Esophagus squamous epithelium (tissue), 5 donors: ENCODE results near the gene MBD3. TPM values are rescaled to one million over a fixed set of nuclear protein-coding genes. Genes with fewer than 3 reads are reported as not detected.

Experiments
- DNase-seq: peaks from one replicate; lab custom pipeline; 2025; lab: John Stamatoyannopoulos, UW
- H3K27ac ChIP-seq, 4 donors: fragments of 200-600 bp; sonication (generic); one replicate each; pipeline ENCODE4 v1.5.1; 2016 to 2019; ENCODE audit warnings: mild to moderate bottlenecking in 1 of 4
- H3K27me3 ChIP-seq, 4 donors: fragments of 200-600 bp; sonication (generic); 1 replicate in 3 of 4; 2 replicates in 1 of 4; pipeline versions ENCODE4 v1.5.1 to v1.6.0; 2017 to 2021; ENCODE audit warnings: antibody characterized with exemption in 1 of 4
- H3K36me3 ChIP-seq, 3 donors: fragments of 200-600 bp; sonication (generic); one replicate each; pipeline ENCODE4 v1.5.1; 2016 to 2019
- H3K4me1 ChIP-seq, 3 donors: fragments of 200-600 bp; sonication (generic); one replicate each; pipeline ENCODE4 v1.5.1; 2017 to 2019
- H3K4me3 ChIP-seq, 4 donors: fragments of 200-600 bp; sonication (generic); 1 replicate in 3 of 4; 2 replicates in 1 of 4; pipeline ENCODE4 v1.5.1; 2016 to 2019; ENCODE audit warnings: mild to moderate bottlenecking in 2 of 4, moderate library complexity in 1 of 4
- H3K9me3 ChIP-seq, 3 donors: fragments of 200-600 bp; sonication (generic); one replicate each; pipeline ENCODE4 v1.5.1; 2016 to 2019
- POLR2A ChIP-seq, 4 donors: fragments of 450-650 bp; IDR thresholded peaks; one replicate each; pipeline ENCODE4 v1.6.1; 2017; ENCODE audit warnings: antibody characterized with exemption in 4 of 4, mild to moderate bottlenecking in 4 of 4, moderate library complexity in 3 of 4
- WGBS, 2 donors: methylation state at CpG; one replicate each; pipeline ENCODE4 v1.1.5; 2018; 5-methylcytosine and 5-hydroxymethylcytosine counted together
- intact Hi-C: fragments of 100-400 bp; cut with DNase I; formaldehyde crosslinking; loops from one replicate; pipeline ENCODE4 v1.15.0; 2022
- total RNA-seq, 4 donors: library from RNA; depleted of rRNA; stranded (reverse); fragments of >200 nt; gene quantifications; one replicate each; pipeline ENCODE4 v1.1.0, GENCODE V29; 2016
- TF ChIP-seq, protein P1 (sequence below), 6 experiments: fragments of 450-650 bp in 4 of 6; fragments of 200-600 bp in 2 of 6; sonication (generic) in 2 of 6; IDR thresholded peaks; one replicate each; pipeline ENCODE4 v1.5.1; 2016 to 2019; ENCODE audit warnings: antibody characterized with exemption in 6 of 6, mild to moderate bottlenecking in 4 of 6, moderate library complexity in 4 of 6
- donor health status: DM: yes; HTN: yes; CAD: no.

Gene MBD3
- total RNA-seq, 4 donors from 2014 or later, result 74.8 to 87.9 (median 84.3) TPM

DNA sequence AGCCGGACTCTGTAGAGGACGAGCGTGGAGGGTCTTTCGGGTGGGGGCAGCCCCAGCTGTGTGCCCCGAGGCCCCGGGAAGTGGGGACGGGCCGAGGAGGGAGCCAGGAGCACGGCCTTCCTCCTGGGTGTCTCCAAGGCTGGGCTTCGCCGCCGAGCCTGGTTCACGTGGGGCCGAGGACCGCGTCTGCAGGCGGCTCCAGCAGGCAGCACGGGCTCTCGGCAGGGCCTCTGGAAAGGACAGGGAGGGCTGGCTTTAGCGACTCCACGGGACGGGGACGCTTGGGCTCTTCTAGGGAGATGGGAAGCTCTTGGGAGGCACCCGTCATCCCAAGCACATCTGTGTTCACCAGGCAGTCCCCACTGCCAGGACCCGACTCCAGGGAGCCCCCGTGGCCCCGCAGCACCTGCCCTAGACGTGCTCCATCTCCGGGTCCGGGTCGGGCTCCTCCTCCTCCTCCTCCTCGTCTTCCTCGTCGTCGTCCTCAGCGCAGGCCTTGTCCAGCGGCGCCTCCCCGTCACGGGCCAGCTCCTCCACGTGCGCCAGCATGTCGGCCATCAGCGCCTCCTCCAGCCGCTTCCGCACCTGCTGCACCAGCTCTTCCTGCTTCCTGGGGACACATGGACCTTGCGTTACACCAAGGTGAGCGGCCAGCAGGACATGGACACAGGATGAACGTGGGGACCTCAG, 14.6 kb downstream of the MBD3 start:
- TF ChIP-seq POLR2A (IDR thresholded peaks at IDR 0.05), result no peak
- TF ChIP-seq, protein P1, sequence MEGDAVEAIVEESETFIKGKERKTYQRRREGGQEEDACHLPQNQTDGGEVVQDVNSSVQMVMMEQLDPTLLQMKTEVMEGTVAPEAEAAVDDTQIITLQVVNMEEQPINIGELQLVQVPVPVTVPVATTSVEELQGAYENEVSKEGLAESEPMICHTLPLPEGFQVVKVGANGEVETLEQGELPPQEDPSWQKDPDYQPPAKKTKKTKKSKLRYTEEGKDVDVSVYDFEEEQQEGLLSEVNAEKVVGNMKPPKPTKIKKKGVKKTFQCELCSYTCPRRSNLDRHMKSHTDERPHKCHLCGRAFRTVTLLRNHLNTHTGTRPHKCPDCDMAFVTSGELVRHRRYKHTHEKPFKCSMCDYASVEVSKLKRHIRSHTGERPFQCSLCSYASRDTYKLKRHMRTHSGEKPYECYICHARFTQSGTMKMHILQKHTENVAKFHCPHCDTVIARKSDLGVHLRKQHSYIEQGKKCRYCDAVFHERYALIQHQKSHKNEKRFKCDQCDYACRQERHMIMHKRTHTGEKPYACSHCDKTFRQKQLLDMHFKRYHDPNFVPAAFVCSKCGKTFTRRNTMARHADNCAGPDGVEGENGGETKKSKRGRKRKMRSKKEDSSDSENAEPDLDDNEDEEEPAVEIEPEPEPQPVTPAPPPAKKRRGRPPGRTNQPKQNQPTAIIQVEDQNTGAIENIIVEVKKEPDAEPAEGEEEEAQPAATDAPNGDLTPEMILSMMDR (IDR thresholded peaks at IDR 0.05), result no peak
- Histone ChIP-seq H3K4me3 (no peak overlapping the region), H3K36me3 (peaks cover 23 to 69% (median 32%) of the 10 kb centered on the region in 3 donors), H3K9me3 (no peaks in the 10 kb centered on the region), H3K27ac (no peak overlapping the region), H3K4me1 (no peaks in the 10 kb centered on the region), H3K27me3 (no peaks in the 10 kb centered on the region)
- no peak for DNase-seq
- WGBS, 2 donors, result 88% methylated on average over 15 to 22 of the region's 49 CpGs
- intact Hi-C loops, result no loop called here

DNA sequence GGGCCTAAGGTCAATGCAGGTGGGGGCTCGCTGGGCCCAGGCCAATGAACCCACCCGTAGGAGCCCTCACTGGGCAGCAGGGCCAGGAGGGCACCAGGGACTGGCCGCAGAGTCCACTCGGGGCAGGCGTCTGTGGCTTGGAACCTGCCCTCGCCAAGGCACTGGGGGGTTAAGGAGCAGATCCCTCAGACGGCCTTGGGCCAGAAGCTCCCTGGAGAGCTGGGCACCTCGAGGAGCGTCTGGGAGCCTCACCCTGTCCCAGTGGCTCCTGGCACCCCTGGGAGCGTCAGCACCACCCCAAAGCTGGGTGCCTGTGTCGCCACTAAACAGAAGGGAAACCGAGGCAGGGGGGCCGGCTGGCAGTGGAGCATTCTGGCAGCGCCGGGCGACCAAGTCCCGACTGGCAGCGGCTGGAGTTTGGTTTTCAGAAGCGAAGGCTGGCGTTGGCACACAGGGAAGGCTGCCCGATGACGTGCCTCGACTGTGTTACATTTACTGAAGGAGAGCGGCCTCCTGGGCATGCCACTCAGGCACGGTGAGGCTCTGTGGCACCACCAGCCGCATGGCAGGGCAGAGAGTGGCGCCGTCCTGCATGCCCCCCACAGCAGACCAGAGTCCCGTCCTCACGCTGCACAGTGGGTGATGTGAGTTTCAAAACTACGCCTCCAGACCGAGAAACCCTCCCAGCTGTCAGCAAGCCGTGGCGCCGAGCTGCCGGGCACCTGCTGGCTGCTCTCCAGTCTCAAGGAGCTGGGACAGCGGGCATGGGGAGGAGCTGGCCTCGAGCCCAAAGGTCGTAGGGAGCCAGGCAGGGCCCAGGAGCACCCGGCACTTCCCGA, 15.4 kb downstream of the MBD3 start:
- no peaks in the 10 kb centered on the region for H3K4me1 ChIP-seq
- no peaks in the 10 kb centered on the region for H3K27me3 ChIP-seq
- TF ChIP-seq POLR2A (IDR thresholded peaks at IDR 0.05), result no peak
- TF ChIP-seq, protein P1 (IDR thresholded peaks at IDR 0.05), result no peak
- no peak for DNase-seq
- H3K27ac ChIP-seq, result no peak overlapping the region
- intact Hi-C loops, result no loop called here
- H3K36me3 ChIP-seq, result peaks cover 23 to 61% (median 25%) of the 10 kb centered on the region in 3 donors
- H3K9me3 ChIP-seq, result no peaks in the 10 kb centered on the region
- no peak overlapping the region for H3K4me3 ChIP-seq
- WGBS, 2 donors, result 78% methylated on average over 8 of the region's 41 CpGs; no CpG with 5 or more reads in 1 of the 2 donors

DNA sequence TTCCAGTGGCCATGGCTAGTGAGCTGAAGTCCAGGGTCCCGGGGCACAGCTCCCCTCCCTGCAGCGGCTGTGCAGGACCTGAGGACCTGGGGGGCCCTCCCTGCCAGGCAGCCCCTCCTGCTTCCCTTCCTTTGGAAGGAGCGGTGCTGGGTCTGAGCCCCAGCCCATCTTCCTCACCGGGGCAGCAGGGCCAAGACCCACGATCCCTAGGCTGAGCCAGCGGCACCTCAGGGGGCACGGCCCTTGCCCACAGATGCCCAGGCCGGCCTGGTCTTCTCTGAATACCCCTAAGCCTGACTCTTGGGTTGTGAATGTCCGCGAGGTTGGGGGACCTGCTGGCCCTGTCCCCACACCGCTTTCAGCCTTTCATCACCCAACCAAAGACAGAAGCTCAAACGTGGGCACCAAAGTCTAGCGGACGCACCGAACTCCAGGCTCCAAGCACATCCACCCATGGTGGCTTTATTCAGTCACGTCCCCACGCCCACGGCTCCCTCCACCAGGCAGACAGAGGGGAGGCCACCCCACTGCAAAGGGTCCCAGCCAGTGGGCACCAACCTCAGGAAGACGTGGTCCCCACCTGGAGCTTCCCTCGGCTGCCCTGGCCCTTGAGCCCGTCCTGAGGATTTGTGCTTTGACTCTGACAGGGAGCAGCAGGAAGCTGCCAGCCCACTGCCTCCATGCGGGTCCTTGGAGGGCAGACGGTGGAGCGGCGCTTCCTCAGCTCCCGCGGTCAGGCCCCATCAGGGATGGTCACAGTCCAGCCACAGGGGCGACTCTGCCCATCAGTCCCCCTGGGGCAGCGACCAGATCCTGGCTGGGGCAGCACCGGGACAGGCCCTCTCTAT, 16.2 kb downstream of the MBD3 start:
- Histone ChIP-seq H3K27ac (no peak overlapping the region), H3K27me3 (no peaks in the 10 kb centered on the region), H3K36me3 (peaks cover 21 to 53% (median 23%) of the 10 kb centered on the region in 3 donors), H3K4me3 (no peak overlapping the region), H3K9me3 (no peaks in the 10 kb centered on the region), H3K4me1 (no peaks in the 10 kb centered on the region)
- no peak for DNase-seq
- intact Hi-C loops, result no loop called here
- TF ChIP-seq, protein P1 (IDR thresholded peaks at IDR 0.05), result no peak
- TF ChIP-seq POLR2A (IDR thresholded peaks at IDR 0.05), result no peak
- 67 to 83% methylated on average over 1 to 5 of the region's 30 CpGs for WGBS, 2 donors

DNA sequence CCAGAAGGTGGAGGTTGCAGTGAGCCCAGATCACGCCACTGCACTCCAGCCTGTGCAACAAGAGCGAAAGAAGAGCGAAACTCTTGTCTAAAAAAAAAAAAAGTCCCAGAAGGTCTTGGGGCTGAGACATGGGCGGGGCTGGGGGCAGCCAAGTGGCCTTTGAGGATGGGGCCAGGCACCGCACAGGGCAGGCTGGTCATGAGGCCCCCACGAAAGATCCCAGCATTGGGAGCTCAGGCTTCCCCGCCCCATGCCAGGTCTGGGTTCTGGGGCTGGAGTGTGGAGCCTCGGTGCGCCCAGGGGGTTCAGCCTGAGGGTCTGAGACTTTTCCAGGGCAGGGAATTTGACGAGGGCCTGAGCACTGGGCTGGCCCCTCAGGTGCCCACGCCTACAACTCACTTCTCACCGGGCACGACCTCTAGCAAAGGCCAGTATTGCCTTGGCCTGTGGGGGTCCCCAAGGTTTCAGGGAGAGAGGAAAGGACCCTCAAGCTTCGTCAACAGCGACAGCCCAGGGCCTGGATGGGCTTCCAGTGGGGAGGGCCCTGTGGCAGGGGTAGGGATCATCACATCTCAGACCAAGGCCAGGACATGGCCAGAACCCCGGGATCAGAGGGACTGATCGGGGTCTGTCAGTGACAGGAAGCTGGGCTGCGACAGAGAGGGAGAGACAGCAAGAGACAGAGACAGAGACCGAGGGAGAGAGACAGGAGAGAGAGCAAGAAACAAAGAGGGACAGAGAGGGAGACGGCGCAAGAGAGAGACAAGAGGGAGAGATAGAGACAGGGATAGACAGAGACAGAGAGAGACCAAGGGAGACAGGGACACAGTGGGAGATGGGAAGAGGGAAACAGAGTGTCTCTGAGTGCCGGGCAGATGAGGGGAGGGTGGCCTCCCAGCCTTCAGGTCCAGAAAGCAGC, 17.1 kb downstream of the MBD3 start:
- intact Hi-C loops, result no loop called here
- no peak overlapping the region for H3K4me3 ChIP-seq
- 80 to 88% methylated on average over 14 to 15 of the region's 22 CpGs for WGBS, 2 donors
- no peak for DNase-seq
- TF ChIP-seq, protein P1 (IDR thresholded peaks at IDR 0.05), result no peak
- no peak for TF ChIP-seq POLR2A (IDR thresholded peaks at IDR 0.05)
- peaks cover 17 to 44% (median 17%) of the 10 kb centered on the region in 3 donors for H3K36me3 ChIP-seq
- H3K27me3 ChIP-seq, result no peaks in the 10 kb centered on the region
- H3K4me1 ChIP-seq, result no peaks in the 10 kb centered on the region
- no peak overlapping the region for H3K27ac ChIP-seq
- no peaks in the 10 kb centered on the region for H3K9me3 ChIP-seq
